HTERT RPE-1 (cell line): ENCODE measurements around the gene AMBRA1.
"Not testable (repeated sequence)": the region's sequence is repeated elsewhere in the genome, so short reads cannot be mapped to it uniquely, and the experiment has no call there.

Source experiments
- in situ Hi-C: fragments of 300-500 bp; cut with MboI; formaldehyde crosslinking; loops from 4 replicates; pipeline ENCODE4 v1.14.3; 2020; ENCODE audit warnings: low sequenced_read_pairs

AMBRA1 gene

GRCh38 chr11:46385169-46386004 is 208.4 kb downstream of the AMBRA1 start:
- in situ Hi-C loops, result no loop called here

GRCh38 chr11:46383974-46384701 is 209.7 kb downstream of the AMBRA1 start:
- in situ Hi-C loops, result no loop called here

GRCh38 chr11:46383404-46383758 is 210.4 kb downstream of the AMBRA1 start:
- in situ Hi-C loops, result no loop called here

GRCh38 chr11:46382646-46383403 is 211.0 kb downstream of the AMBRA1 start:
- in situ Hi-C loops, result no loop called here

GRCh38 chr11:46381819-46382645 is 211.8 kb downstream of the AMBRA1 start:
- in situ Hi-C loops, result no loop called here

GRCh38 chr11:46381048-46381818 is 212.6 kb downstream of the AMBRA1 start, which contains the start of gene MDK:
TSS of gene MDK (plus strand) at chr11:46381669. CDS start at chr11:46382058, 389 bp downstream.
- in situ Hi-C loops, result no loop called here

GRCh38 chr11:46380340-46381047 is 213.3 kb downstream of the AMBRA1 start:
- in situ Hi-C loops, result no loop called here

GRCh38 chr11:46379482-46380293 is 214.1 kb downstream of the AMBRA1 start:
- in situ Hi-C loops, result not testable (repeated sequence)

- in situ Hi-C loops, result no loop called here
Observed at GRCh38 chr11:46378811-46379481, 214.9 kb downstream of the AMBRA1 start.

GRCh38 chr11:46378296-46378695 is 215.5 kb downstream of the AMBRA1 start:
- in situ Hi-C loops, result no loop called here

GRCh38 chr11:46377831-46378230 is 216.0 kb downstream of the AMBRA1 start:
- in situ Hi-C loops, result no loop called here

GRCh38 chr11:46377290-46377689 is 216.5 kb downstream of the AMBRA1 start:
- in situ Hi-C loops, result no loop called here

- in situ Hi-C loops, result no loop called here
Observed at GRCh38 chr11:46376258-46377050, 217.4 kb downstream of the AMBRA1 start.

GRCh38 chr11:46375392-46376101 is 218.3 kb downstream of the AMBRA1 start:
- in situ Hi-C loops, result no loop called here

- in situ Hi-C loops, result no loop called here
Observed at GRCh38 chr11:46374815-46375214, 219.0 kb downstream of the AMBRA1 start.
